Measurements from ENCODE around the gene COL9A3. TPM values are rescaled to one million over a fixed set of nuclear protein-coding genes. Genes with fewer than 3 reads are reported as not detected.
"Not testable (repeated sequence)": the region's sequence is repeated elsewhere in the genome, so short reads cannot be mapped to it uniquely, and the experiment has no call there.

COL9A3 gene
- total RNA-seq, 1 donor from 2014 or later = 1.8 TPM

DNA sequence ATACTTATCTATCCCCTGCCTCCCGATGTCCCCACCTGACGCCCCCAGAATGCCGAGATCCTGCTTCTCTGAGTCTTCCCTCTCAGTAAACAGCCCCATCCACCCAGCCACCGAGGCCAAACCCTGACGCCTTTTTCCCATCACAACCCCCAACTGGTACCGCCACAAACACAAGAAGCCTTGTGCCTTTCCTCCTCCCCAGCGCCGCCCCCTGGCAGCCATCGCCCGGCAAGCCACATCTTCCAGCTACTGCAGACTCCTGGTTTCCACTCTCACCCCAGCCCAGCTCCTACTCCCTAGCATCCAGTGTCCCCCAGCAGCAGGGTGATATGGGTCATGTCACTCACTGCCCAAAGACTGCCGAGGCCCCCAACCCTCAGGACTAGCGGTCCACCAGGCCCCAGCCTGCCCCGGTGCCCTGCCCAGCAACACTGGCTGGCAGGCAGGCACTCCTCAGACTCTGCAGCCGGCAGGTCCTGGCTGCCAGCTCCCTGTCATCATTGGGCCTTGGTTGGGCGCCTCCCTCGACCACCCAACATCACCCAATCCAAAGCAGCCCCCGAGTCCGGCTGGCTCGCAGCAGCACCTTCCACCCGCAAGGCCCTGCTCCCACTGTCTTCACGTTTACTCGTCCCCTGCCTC lies 33.6 kb downstream of the COL9A3 start:
- DNase-seq (ENCODE audit: extremely low read depth, low read depth, low spot score) = no peak

DNA sequence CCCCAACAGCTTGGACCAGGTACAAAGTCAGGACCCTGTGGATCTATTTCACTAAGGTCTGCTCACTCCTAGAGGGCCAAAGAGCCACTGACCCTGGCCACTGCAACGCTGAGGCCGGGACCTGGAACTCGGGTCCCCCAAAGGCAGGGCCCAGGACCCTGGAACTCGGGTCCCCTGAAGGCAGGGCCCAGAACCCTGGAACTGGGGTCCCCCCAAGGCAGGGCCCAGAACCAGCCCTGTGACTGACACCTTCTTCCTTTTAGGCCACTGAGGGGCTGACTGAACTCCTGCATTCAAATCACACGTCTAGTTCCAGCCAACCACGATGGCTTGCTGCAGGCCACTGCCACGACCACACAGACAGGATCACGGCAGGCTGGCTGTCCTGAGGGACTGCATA lies 35.3 kb downstream of the COL9A3 start:
- DNase-seq (ENCODE audit: extremely low read depth, low read depth, low spot score) = no peak

- no peak for DNase-seq (ENCODE audit: extremely low read depth, low read depth, low spot score)
Observed at GRCh38 chr20:62852841-62853240, 36.0 kb downstream of the COL9A3 start.

- not testable (repeated sequence) for DNase-seq (ENCODE audit: extremely low read depth, low read depth, low spot score)
Observed at GRCh38 chr20:62853304-62853703, 36.5 kb downstream of the COL9A3 start.

DNA sequence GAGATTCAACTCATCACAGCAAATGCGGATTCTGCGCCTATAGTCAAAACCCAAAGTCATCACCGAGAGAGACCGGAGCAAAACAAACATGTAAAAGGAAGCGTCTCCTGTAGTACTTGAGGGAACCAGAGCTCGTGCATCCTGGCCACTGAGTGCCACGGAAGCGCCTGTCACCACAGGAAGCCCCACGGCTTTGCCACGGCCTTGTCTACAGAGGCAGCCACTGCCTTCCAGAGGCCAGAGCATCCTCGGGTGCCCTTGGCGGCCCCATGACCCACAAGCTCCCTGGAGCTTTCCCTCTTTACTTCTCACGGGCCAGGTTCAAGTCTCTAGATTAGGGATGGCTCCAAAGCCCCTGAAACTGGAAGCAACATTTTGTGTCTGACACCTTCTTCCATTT lies 37.3 kb downstream of the COL9A3 start:
- no peak for DNase-seq (ENCODE audit: extremely low read depth, low read depth, low spot score)

DNA sequence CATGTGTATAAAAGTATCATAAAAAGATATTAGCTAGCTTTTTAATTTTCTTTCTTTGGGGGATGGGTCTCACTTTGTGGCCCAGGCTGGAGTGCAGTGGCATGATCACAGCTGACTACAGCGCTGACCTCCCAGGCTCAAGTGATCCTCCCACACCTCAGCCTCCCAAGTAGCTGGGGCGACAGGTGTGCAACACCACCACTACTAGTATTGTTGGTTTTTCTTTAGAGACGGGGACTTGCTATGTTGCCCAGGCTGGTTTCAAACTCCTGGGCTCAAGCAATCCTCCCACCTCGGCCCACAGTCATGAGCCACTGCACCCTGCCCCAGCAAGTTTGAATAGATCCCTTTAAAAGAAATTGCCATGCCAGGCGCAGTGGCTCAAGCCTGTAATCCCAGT lies 38.3 kb downstream of the COL9A3 start:
- no peak for DNase-seq (ENCODE audit: extremely low read depth, low read depth, low spot score)

GRCh38 chr20:62856931-62857619 lies 40.2 kb downstream of the COL9A3 start:
- no peak for DNase-seq (ENCODE audit: extremely low read depth, low read depth, low spot score)

GRCh38 chr20:62858058-62858830 lies 41.4 kb downstream of the COL9A3 start:
- no peak for DNase-seq (ENCODE audit: extremely low read depth, low read depth, low spot score)

GRCh38 chr20:62859721-62860120 lies 42.9 kb downstream of the COL9A3 start:
- no peak for DNase-seq (ENCODE audit: extremely low read depth, low read depth, low spot score)

GRCh38 chr20:62860391-62860923 lies 43.6 kb downstream of the COL9A3 start:
- no peak for DNase-seq (ENCODE audit: extremely low read depth, low read depth, low spot score)

DNA sequence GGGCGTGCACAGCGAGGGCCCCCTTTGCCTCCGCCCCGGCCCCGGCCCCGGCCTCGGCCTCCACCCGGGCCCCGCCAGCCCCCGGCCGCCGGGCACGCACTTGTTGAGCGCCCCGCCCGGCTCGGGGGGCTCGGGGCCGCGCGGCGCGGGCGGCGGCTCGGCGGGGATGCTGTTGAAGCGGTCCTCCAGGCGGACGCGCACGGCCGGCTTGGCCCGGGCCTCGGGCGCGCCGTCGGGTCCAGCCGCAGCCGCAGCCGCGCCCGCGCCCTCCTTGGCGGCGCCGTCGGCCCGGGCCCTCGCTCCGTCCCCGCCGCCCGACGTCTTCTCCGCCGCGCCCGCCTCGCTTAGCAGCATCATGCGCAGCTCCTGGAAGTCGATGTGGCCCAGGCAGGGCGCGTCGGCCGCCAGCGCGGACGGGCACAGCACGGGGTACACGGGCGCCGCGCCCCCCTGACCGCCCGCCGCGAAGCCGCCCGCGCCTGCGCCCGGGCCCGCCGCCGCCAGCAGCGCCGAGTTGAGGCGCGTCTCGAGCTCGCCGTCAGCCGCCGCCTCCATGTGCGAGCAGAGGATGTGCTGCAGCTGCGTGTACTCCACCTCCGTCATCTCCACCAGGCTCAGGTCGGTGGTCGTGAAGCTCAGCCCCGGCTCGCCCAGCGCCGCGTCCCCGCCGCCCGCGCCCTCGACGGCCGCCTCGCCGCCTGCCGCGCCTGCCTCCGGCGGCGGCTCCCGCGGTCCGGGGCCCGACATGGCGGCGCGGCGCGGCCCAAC lies 44.3 kb downstream of the COL9A3 start:
- DNase-seq (ENCODE audit: extremely low read depth, low read depth, low spot score) = no peak

GRCh38 chr20:62861726-62862336 lies 45.0 kb downstream of the COL9A3 start, which contains the start of gene TCFL5:
TSS of gene TCFL5 (minus strand) at chr20:62861822. CDS start at chr20:62861670, 152 bp downstream.
- DNase-seq (ENCODE audit: extremely low read depth, low read depth, low spot score) = no peak

- DNase-seq (ENCODE audit: extremely low read depth, low read depth, low spot score) = no peak
Observed at GRCh38 chr20:62864207-62864606, 47.4 kb downstream of the COL9A3 start.

DNA sequence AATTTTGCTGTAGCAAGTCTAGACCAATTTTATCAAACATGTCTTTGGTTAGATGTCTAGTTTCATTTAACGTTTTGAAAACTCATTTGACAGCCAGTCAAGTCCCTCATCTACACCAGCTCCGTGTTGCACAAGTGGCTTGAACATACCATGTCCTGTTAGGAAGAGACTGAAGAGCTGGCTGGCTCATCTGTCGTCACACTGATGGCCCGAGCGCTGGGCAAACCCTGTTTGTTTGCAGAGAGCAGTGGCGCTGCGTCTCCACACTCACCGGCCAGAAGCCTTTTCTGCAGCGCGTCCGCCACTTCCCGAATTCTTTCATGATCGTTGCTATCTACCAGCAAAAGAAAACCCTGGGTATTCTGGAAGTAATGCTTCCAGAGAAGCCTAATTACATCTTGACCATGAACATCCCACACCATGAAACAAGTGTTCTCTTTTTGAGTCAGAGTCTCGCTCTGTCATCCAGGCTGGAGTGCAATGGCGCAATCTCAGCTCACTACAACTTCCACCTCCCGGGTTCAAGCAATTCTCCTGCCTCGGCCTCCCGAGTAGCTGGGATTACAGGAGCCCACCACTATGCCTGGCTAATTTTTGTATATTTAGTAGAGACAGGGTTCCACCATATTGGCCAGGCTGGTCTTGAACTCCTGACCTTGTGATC lies 55.5 kb downstream of the COL9A3 start:
- no peak for DNase-seq (ENCODE audit: extremely low read depth, low read depth, low spot score)

DNA sequence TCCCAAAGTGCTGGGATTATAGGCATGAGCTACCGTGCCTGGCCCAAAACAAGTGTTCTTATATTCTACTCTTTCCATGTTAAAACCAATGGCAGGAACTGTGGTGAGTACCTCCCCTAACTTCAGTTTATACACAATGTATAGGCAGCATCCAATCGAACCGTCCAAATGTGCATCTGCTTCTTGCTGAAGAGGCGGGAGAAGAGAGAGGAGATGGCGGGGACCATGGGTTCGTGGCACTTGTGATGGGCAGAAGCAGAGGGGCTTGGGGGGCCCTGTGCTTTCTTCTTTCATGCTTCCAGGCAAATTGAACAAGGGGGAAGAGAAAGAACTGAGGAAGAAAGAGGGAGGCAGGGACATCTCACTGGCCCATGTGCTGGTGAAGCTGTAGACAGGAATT lies 56.0 kb downstream of the COL9A3 start:
- no peak for DNase-seq (ENCODE audit: extremely low read depth, low read depth, low spot score)

GRCh38 chr20:62873280-62873679 lies 56.4 kb downstream of the COL9A3 start:
- no peak for DNase-seq (ENCODE audit: extremely low read depth, low read depth, low spot score)

GRCh38 chr20:62873681-62874031 lies 56.8 kb downstream of the COL9A3 start:
- not testable (repeated sequence) for DNase-seq (ENCODE audit: extremely low read depth, low read depth, low spot score)

DNA sequence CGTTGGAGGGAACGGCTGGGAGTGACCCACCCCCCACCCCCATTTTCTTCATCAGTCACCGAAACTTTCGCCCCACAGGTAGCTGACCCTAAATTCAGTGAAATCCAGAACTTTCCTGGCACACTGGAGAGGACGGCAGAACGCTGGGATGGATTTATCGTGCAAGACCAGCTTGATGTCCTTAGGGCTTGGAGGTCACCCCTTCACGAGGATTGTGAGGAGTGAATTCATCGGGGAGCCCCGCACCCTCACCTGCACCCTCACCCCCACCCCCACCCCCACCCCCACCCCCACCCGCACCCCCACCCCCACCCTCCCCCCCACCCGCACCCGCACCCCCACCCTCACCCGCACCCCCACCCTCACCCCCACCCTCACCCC lies 58.1 kb downstream of the COL9A3 start:
- DNase-seq (ENCODE audit: extremely low read depth, low read depth, low spot score) = no peak

DNA sequence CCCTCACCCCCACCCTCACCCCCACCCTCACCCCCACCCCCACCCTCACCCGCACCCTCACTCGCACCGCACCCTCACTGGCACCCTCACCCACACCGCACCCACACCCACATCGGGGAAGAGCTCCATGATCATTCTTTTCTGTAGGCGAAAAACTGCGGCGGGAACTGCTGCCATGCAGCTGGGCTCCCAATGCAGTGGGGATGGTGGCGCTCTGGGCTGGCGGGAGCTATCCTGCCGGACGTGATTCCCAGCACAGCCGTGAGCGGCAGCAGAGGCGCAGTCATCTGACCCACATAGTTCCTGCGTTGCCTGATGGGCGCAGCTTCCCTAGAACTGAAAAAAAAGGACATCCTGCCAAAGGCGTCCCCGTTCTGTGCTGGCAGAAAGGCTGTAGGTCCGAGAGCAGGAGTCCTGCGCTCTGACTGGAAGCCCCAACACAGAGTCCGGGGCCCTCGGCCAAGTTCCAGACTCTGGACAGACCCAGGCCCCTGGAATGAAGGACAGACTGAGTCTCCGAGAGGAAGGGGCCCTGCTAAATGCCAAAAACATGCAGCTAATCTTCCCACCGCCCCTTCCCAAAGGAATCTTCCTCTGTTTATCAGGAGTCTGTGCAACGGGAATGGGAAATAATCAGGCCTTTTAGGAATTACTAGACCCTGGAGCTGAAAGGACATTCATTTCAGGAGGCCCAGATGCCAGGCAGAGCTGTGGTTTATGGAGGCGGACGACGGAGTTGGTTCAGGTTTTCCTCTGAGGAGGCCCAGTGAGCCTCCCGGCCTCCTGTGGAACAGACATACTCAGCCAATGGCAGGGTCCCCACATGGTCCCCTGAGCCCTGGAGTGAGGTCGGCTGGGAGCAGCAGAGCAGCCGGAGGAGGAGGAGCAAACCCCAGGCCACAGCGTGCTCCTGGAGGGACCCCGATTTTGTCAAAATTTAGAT lies 58.8 kb downstream of the COL9A3 start:
- DNase-seq (ENCODE audit: extremely low read depth, low read depth, low spot score) = no peak
